Activated CD4-positive, alpha-beta T cell treated with anti-CD3 and anti-CD28 coated beads for 24 hours (primary cell): ENCODE results near the gene TYW1B.
"Not testable (repeated sequence)": the region's sequence is repeated elsewhere in the genome, so short reads cannot be mapped to it uniquely, and the experiment has no call there.

Experiments used
- DNase-seq, 2 donors: peaks; one replicate each; pipeline ENCODE4 v3.0.0-alpha.2; 2020; ENCODE audit warnings: low read depth in 2 of 2

The TYW1B gene

DNA sequence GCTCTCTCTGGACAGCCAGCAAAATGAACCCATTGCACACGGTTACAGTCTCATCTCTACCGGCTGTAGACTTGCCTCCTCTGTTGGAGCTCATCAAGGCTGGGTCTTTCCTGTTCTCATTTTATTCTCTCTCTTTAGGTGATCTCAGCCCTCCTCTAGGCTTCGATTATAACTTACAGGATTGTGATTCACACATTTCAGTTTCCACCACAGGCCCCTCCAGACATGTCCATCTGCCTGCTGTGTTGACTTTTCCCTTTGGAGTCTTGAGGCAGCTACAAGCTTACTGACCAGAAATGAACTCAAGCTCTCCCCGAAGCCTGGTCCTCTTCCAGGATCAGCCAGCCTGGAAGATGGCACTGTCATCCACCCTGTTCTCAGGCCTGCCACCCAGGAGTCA, 268.5 kb downstream of the TYW1B start:
- not testable (repeated sequence) for DNase-seq

DNA sequence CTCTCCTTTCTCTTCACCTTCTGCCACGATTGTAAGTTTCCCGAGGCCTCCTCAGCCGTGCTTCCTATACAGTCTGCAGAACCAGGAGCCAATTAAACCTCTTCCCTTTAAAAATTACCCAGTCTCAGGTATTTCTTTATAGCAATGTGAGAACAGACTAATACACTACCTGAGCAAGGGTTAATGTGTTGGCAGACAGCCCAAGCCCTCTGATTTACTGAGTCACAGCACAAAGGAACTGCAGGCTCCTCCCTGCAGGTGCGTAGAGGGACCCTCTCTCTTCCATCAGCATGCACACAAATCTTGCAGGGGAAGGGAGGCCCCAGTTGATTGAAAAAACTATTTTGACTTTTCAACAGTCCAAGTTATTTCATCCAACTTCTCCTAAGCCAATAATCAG, 271.3 kb downstream of the TYW1B start:
- DNase-seq, result not testable (repeated sequence)

DNA sequence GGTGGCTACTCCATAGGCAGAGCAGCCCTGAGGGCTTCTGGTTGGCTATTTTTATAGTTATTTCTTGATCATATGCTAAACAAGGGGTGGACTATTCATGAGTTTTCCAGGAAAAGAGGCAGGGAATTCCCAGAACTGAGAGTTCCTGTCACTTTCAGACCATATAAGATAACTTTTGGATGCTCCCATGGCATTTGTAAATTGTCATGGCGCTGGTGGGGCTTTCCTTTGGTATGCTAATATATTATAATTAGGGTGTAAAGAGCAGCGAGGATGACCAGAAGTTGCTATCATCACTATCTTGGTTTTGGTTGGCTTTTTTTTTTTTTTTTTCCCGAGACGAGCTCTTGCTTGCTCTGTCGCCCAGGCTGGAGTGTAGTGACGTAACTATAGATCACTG, 272.8 kb downstream of the TYW1B start:
- not testable (repeated sequence) for DNase-seq

DNA sequence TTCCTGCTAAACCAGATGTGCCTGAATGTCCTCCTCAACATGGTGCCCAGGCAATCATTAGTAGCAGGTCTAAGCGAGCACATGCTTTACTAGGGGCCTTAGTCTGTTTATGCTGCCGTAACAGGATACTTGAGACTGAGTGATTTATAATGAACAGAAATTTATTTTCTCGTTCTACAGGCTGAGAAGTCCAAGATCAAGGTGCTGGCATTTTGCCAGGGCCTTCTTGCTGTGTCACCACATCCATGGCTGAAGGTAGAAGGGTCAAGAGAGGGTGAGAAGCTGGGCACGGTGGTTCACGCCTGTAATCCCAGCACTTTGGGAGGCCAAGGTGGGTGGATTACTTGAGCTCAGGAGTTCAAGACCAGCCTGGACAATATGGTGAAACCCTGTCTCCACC, 273.6 kb downstream of the TYW1B start:
- not testable (repeated sequence) for DNase-seq

DNA sequence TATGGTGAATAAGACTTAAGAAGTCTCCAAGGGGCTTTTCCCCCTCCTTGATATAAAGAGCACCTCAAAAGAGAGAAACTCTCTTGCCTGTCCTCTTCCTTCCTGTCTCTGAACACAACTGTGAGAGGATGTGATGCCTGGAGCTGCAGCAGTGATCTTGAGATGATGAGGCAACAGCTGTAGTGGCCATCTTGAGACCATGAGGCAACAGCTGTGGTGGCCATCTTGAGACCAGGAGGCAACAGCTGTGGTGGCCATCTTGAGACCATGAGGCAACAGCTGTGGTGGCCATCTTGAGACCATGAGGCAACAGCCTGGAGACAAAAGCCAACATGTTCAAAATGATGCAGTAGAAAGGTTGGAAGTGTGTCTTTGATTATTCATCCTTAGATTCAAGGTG, 277.5 kb downstream of the TYW1B start:
- DNase-seq, result not testable (repeated sequence)

DNA sequence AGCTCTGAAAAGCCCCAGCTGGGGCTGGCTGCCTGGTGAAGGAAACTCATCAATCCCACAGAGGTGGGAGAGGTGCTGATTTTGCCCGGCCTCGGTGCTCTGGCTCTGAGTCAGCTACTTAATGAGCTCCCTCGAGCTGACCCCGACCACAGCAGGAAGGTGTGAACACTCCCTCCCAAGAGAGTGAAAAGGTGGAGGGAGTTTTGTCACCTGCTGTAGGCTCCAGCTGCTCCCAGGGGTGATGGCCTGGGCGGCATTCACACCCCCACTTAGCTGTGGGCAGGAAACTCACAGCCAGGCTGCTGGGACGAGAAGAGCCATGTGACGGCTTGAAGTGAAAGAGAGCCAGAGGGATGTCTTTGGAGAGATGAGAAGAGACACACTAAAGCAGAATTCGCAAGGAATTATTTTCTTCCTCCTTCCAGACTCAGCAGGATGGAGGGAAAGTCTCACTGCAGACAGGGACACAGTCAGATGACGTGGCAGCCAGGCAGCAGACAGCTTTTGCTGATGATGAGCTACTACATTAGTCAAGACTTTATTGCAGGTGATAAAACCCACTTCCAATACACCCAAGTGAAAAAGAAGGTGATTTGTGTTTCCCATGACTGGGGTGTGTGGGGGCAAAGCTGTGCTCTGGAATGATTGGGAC, 281.3 kb downstream of the TYW1B start:
- not testable (repeated sequence) for DNase-seq

DNA sequence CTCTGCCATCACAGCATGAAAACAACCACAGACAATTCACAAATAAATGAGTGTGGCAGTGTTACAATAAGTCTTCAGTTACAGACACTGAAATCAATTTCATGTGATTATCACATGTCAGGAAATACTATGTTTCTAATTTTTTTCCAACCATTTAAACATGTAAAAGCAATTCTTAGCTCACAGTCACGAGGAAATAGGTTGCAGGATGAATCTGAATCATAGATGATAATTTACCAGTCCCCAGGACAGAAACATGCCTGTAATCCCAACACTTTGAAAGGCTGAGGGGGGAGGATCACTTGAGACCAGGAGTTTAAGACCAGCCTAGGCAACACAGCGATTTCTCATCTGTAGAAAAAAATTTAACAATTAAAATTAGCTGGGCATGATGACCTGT, 283.5 kb downstream of the TYW1B start:
- DNase-seq, result not testable (repeated sequence)

DNA sequence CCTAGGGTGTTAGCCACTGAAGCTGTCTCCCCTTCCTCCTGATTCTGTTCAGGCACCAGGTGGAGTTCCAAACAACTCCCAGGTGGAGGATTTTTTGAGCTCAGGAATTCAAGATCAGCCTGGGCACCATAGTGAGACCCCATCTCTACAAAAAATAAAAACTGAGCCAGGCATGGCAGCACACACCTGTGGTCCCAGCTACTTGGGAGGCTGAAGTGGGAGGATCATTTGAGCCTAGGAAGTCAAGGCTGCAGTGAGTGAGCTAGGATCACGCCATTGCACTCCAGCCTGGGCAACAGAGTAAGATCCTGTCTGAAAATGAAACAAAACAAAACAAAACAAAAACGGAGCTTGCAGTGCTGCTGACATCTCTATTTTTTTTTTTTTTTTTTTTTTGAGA, 287.1 kb downstream of the TYW1B start:
- no peak for DNase-seq

DNA sequence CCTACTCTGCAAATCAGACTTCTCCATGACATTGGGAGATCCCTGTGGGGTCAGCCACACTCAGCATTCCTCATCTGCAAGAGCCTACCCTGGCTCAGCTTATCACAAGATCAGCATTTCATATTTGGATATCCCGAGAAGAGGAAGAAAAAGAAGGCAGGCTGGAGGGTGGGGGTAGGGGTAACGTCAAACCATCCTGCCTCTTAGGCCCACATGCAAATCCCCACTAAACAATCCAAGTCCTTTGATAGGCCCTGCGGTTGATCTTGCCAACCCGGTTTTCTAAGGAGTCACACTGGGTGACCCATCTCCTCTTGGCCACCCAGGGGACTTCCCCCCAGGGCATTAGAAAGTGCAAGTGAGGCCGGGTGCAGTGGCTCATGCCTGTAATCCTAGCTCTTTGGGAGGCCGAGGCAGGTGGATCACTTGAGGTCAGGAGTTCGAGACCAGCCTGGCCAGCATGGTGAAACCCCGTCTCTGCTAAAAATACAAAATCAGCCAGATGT, 287.8 kb downstream of the TYW1B start:
- DNase-seq, result no peak

DNA sequence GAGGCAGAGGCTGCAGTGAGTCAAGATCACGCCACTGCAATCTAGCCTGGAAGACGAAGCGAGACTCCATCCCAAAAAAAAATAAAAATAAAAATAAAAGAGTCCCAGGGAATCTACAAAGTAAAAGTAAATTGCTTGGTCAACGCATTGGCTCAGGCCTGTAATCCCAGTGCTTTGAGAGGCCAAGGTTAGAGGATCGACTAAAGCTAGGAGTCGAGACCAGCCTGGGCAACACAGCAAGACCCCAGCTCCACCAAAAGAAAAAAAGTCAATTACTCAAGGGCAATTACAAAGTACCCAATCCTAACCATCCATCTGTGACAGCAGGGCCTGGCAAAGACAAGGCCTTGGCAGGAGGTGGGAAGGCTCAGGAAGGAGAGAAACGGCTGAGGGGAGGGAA, 288.3 kb downstream of the TYW1B start:
- DNase-seq, result no peak

DNA sequence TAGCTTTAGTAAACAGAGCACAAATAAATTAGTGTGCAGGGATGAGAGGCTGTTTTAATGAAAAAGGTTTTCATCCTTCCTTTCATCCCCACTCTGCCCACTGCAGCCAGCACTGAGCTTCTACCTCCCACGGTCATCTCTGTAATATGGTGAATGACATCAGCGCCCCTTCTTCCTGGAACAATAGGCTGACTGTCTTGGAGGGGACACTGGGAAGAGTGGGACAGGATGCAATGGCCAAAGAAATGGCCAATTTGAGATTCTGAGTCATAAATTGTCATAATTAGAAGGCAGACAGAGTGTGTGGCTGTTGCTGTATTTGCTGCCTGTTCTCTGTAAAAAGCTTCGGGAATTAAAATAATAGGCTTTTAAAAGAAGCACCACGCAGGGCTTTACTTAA, 289.1 kb downstream of the TYW1B start:
- DNase-seq, result no peak

DNA sequence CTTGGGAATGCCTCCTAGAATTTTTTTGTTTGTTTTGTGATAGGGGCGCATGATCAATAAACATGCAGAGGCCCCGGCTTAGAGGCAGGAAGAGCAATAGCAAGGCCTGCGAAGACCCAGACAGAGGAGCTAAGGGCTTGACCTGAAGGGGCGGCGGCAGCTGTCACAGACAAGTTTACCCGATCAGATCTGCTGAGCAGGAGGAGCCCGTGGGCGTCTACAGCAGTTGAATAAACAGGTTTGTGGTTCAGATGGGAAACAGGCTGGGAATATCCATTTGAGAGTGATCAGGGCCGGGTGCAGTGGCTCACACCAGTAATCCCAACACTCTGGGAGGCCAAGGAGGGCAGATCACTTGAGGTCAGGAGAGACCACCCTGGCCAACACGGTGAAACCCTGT, 289.9 kb downstream of the TYW1B start:
- DNase-seq, result no peak

DNA sequence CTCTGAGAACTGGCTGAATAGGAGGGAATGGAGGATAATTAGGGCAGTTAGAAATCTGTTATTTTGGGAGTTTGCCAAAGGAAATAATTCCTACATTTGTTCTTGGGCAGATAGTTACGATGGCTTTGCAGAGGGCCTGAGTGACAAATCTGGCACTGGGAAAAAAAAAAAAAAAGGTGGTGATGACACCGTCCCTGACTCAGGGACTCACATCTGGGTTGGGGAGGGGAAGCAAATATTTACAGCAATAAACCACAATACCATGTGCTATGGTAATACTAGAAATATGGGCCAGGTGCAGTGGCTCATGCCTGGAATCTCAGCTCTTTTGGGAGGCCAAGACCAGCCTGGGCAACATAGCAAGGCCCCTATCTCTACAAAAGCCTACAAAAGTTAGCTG, 292.0 kb downstream of the TYW1B start:
- not testable (repeated sequence) for DNase-seq

DNA sequence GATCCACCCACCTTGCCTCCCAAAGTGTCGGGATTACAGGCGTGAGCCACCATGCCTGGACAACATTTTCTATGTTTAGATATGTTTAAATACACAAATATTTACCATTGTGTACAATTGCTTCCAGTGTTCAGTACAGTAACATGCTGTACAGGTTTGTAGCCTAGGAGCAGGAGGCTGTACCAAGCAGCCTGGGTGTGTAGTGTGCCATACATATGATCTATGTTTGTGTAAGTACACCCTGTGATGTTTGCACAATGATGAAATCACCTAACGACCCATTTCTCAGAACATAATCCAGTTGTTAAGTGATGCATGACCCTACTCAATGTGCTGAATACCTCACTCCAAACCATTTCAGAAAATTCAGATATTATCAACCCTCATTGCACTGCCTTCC, 297.0 kb downstream of the TYW1B start:
- DNase-seq, result not testable (repeated sequence)
